Ovary (tissue), 3 donors: ENCODE measurements around the gene PARP2.
"Not testable (repeated sequence)": the region's sequence is repeated elsewhere in the genome, so short reads cannot be mapped to it uniquely, and the experiment has no call there.

ENCODE experiments used
- EP300 ChIP-seq: sonication (generic); formaldehyde crosslinking; IDR thresholded peaks from one replicate; pipeline ENCODE4 v1.6.1; 2017; ENCODE audit warnings: antibody characterized with exemption
- POLR2A ChIP-seq: fragments of 450-650 bp; IDR thresholded peaks from one replicate; pipeline ENCODE4 v1.6.1; 2017; ENCODE audit warnings: antibody characterized with exemption, mild to moderate bottlenecking, moderate library complexity
- TF ChIP-seq, protein P1 (sequence below), 3 donors: fragments of 450-650 bp in 2 of 3; fragments of 200-600 bp in 1 of 3; IDR thresholded peaks; one replicate each; pipeline versions ENCODE4 v1.5.1 to v1.8.0; 2016 to 2022; ENCODE audit warnings: antibody characterized with exemption in 3 of 3, mild to moderate bottlenecking in 1 of 3
- donor health status: DM: no; HTN: no; CAD: no.

DNA sequence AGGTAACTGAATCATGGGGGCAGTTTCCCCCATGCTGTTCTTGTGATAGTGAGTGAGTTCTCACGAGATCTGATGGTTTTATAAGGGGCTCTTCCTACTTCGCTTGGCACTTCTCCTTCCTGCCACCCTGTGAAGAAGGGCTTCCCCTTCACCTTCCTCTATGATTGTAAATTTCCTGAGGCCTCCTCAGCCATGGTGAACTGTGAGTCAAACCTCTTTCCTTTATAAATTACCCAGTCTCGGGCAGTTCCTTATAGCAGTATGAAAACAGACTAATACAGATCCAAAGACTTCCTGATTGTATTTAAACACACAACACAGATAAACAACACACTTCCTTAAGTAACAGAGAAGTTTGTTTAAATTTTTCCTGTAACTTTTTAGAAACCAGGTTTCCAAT is 15.0 kb downstream of the PARP2 start:
- TF ChIP-seq, protein P1, sequence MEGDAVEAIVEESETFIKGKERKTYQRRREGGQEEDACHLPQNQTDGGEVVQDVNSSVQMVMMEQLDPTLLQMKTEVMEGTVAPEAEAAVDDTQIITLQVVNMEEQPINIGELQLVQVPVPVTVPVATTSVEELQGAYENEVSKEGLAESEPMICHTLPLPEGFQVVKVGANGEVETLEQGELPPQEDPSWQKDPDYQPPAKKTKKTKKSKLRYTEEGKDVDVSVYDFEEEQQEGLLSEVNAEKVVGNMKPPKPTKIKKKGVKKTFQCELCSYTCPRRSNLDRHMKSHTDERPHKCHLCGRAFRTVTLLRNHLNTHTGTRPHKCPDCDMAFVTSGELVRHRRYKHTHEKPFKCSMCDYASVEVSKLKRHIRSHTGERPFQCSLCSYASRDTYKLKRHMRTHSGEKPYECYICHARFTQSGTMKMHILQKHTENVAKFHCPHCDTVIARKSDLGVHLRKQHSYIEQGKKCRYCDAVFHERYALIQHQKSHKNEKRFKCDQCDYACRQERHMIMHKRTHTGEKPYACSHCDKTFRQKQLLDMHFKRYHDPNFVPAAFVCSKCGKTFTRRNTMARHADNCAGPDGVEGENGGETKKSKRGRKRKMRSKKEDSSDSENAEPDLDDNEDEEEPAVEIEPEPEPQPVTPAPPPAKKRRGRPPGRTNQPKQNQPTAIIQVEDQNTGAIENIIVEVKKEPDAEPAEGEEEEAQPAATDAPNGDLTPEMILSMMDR (IDR thresholded peaks at IDR 0.05), result not testable (repeated sequence)
- TF ChIP-seq POLR2A, EP300: not testable (repeated sequence)
